H9 (cell line): Measurements from ENCODE around the gene MYLK3. TPM values are rescaled to one million over a fixed set of nuclear protein-coding genes. Genes with fewer than 3 reads are reported as not detected.

Experiments used
- DNase-seq: peaks from one replicate; pipeline ENCODE4 v3.0.0-alpha.2; 2017
- H2AFZ ChIP-seq: one replicate; pipeline ENCODE4 v1.6.1; 2013; ENCODE audit warnings: mild to moderate bottlenecking, low read length, control low read depth, moderate library complexity
- H2AK5ac ChIP-seq: 2 replicates; pipeline ENCODE4 v1.6.1; 2013; ENCODE audit warnings: low read length, control low read depth, mixed read lengths; ENCODE audit not compliant: insufficient read length
- H2BK120ac ChIP-seq: one replicate; pipeline ENCODE4 v1.6.1; 2013; ENCODE audit warnings: low read depth, mild to moderate bottlenecking, low read length, control low read depth, inconsistent platforms; ENCODE audit not compliant: poor library complexity, severe bottlenecking
- H2BK12ac ChIP-seq: 2 replicates; pipeline ENCODE4 v1.6.1; 2013; ENCODE audit warnings: low read length, control low read depth, mixed read lengths, low read depth; ENCODE audit not compliant: insufficient read length
- H2BK15ac ChIP-seq: 2 replicates; pipeline ENCODE4 v1.6.1; 2013; ENCODE audit warnings: low read depth, low read length, control low read depth
- H2BK20ac ChIP-seq: one replicate; pipeline ENCODE4 v1.6.1; 2013; ENCODE audit warnings: low read depth, mild to moderate bottlenecking, low read length, control low read depth, inconsistent platforms; ENCODE audit not compliant: poor library complexity, severe bottlenecking
- H2BK5ac ChIP-seq: 2 replicates; pipeline ENCODE4 v1.6.1; 2013; ENCODE audit warnings: low read length, control low read depth, mixed read lengths; ENCODE audit not compliant: insufficient read length
- H3K14ac ChIP-seq: 2 replicates; pipeline ENCODE4 v1.6.1; 2013; ENCODE audit warnings: low read length, control low read depth; ENCODE audit not compliant: insufficient read depth
- H3K18ac ChIP-seq: 2 replicates; pipeline ENCODE4 v1.6.1; 2013; ENCODE audit warnings: low read depth, mild to moderate bottlenecking, mixed read lengths, low read length, control low read depth; ENCODE audit not compliant: insufficient read length
- H3K23ac ChIP-seq: 2 replicates; pipeline ENCODE4 v1.6.1; 2013; ENCODE audit warnings: low read length, control low read depth, mixed read lengths, low read depth; ENCODE audit not compliant: insufficient read length
- H3K23me2 ChIP-seq: 2 replicates; pipeline ENCODE4 v1.6.1; 2013; ENCODE audit warnings: low read depth, mild to moderate bottlenecking, mixed read lengths, low read length, control low read depth; ENCODE audit not compliant: insufficient read length, poor library complexity, severe bottlenecking
- H3K27ac ChIP-seq: 2 replicates; pipeline ENCODE4 v1.5.1; 2013; ENCODE audit warnings: low read length, control low read depth, mixed read lengths, low read depth; ENCODE audit not compliant: insufficient read length
- H3K27me3 ChIP-seq: 2 replicates; pipeline ENCODE4 v1.6.1; 2013; ENCODE audit warnings: low read length, control low read depth, inconsistent platforms; ENCODE audit not compliant: insufficient read depth
- H3K4ac ChIP-seq: 2 replicates; pipeline ENCODE4 v1.6.1; 2013; ENCODE audit warnings: low read depth, mild to moderate bottlenecking, control low read depth, inconsistent platforms, low read length, moderate library complexity
- H3K4me1 ChIP-seq: 2 replicates; pipeline ENCODE4 v1.6.1; 2013; ENCODE audit warnings: low read length, control low read depth, inconsistent platforms; ENCODE audit not compliant: insufficient read depth
- H3K4me2 ChIP-seq: 2 replicates; pipeline ENCODE4 v1.6.1; 2013; ENCODE audit warnings: low read length, control low read depth, mixed read lengths; ENCODE audit not compliant: insufficient read length, insufficient read depth
- H3K56ac ChIP-seq: 2 replicates; pipeline ENCODE4 v1.6.1; 2013; ENCODE audit warnings: low read depth, mild to moderate bottlenecking, mixed read lengths, low read length, control low read depth; ENCODE audit not compliant: insufficient read length
- H3K79me1 ChIP-seq: 2 replicates; pipeline ENCODE4 v1.6.1; 2013; ENCODE audit warnings: low read depth, mild to moderate bottlenecking, moderate library complexity, low read length, control low read depth, inconsistent platforms; ENCODE audit not compliant: insufficient read depth, poor library complexity, severe bottlenecking
- H3K79me2 ChIP-seq: 2 replicates; pipeline ENCODE4 v1.6.1; 2013; ENCODE audit warnings: low read length, control low read depth, inconsistent platforms; ENCODE audit not compliant: insufficient read depth
- H3K9ac ChIP-seq: 2 replicates; pipeline ENCODE4 v1.6.1; 2013; ENCODE audit warnings: low read length, control low read depth, mixed read lengths; ENCODE audit not compliant: insufficient read length; ENCODE audit errors: extremely low read depth
- H3K9me3 ChIP-seq: one replicate; pipeline ENCODE4 v1.6.1; 2013; ENCODE audit warnings: low read depth, low read length, inconsistent platforms; ENCODE audit not compliant: control insufficient read depth
- H3T11ph ChIP-seq: one replicate; pipeline ENCODE4 v1.6.1; 2013; ENCODE audit warnings: mild to moderate bottlenecking, low read length, control low read depth, inconsistent platforms
- H4K20me1 ChIP-seq: one replicate; pipeline ENCODE4 v1.6.1; 2013; ENCODE audit not compliant: control insufficient read depth, insufficient read length, insufficient read depth
- H4K5ac ChIP-seq: 2 replicates; pipeline ENCODE4 v1.6.1; 2013; ENCODE audit warnings: low read depth, mild to moderate bottlenecking, mixed read lengths, low read length, control low read depth; ENCODE audit not compliant: insufficient read length
- H4K8ac ChIP-seq: replicated peaks from 2 replicates; pipeline ENCODE4 v1.6.1; 2013; ENCODE audit warnings: low read length, control low read depth, mixed read lengths, low read depth; ENCODE audit not compliant: insufficient read length
- H4K91ac ChIP-seq: 2 replicates; pipeline ENCODE4 v1.6.1; 2013; ENCODE audit warnings: low read depth, mild to moderate bottlenecking, moderate library complexity, mixed read lengths, low read length, control low read depth; ENCODE audit not compliant: insufficient read length
- H3K27ac Mint-ChIP-seq, 3 experiments: 2 replicates in 2 of 3; 3 replicates in 1 of 3; pipeline ENCODE4 v1.8.0; 2020 to 2021; ENCODE audit warnings: mixed read lengths in 3 of 3, mild to moderate bottlenecking in 1 of 3, moderate library complexity in 1 of 3
- H3K27me3 Mint-ChIP-seq: 2 replicates; pipeline ENCODE4 v1.8.0; 2021; ENCODE audit warnings: low read depth, mild to moderate bottlenecking, moderate library complexity, mixed read lengths
- H3K36me3 Mint-ChIP-seq, 3 experiments: 2 replicates in 2 of 3; 3 replicates in 1 of 3; pipeline ENCODE4 v1.8.0; 2020 to 2021; ENCODE audit warnings: low read depth in 3 of 3, mixed read lengths in 3 of 3; ENCODE audit not compliant: insufficient read depth in 1 of 3
- H3K4me1 Mint-ChIP-seq, 2 experiments: 2 replicates each; pipeline ENCODE4 v1.8.0; 2020; ENCODE audit warnings: mixed read lengths in 2 of 2
- H3K4me3 Mint-ChIP-seq, 2 experiments: 2 replicates in 1 of 2; 3 replicates in 1 of 2; pipeline ENCODE4 v1.8.0; 2020 to 2021; ENCODE audit warnings: mild to moderate bottlenecking in 2 of 2, mixed read lengths in 2 of 2, moderate library complexity in 1 of 2
- H3K9me3 Mint-ChIP-seq, 2 experiments: 2 replicates in 1 of 2; 3 replicates in 1 of 2; pipeline ENCODE4 v1.8.0; 2020; ENCODE audit warnings: mild to moderate bottlenecking in 2 of 2, mixed read lengths in 2 of 2, moderate library complexity in 1 of 2
- CTCF ChIP-seq: fragments of 200-600 bp; sonication (generic); conservative IDR thresholded peaks from 3 replicates; pipeline ENCODE4 v1.8.0; 2021; ENCODE audit warnings: antibody characterized with exemption, mild to moderate bottlenecking
- WGBS: extraction: QIAGEN DNeasy Blood & Tissue Kit; methylation state at CpG from one replicate; pipeline ENCODE4 v1.1.7; 2013; ENCODE audit warnings: missing lambda C conversion rate, low lambda C conversion rate, mixed read lengths; ENCODE audit not compliant: insufficient read length; ENCODE audit errors: extremely low coverage; 5-methylcytosine and 5-hydroxymethylcytosine counted together
- total RNA-seq: library from RNA; stranded (reverse); gene quantifications from 2 replicates; pipeline ENCODE4 v1.2.1, GENCODE V29; 2021

Gene MYLK3
- total RNA-seq, 1 experiment from 2014 or later = 0.90 TPM

GRCh38 chr16:46739934-46740333 is 8.2 kb downstream of the MYLK3 start:
- no peaks in the 10 kb centered on the region for H3K79me2 ChIP-seq
- no peaks in the 10 kb centered on the region for H3K4me1 ChIP-seq
- H2AFZ ChIP-seq = no peak overlapping the region
- H3K9me3 ChIP-seq = no peaks in the 10 kb centered on the region
- no peak for DNase-seq
- no peak overlapping the region for H3K27ac ChIP-seq
- H3K27me3 ChIP-seq = no peaks in the 10 kb centered on the region
- no peak overlapping the region for H3K14ac ChIP-seq
- no peak overlapping the region for H2AK5ac ChIP-seq
- H2BK20ac ChIP-seq = no peak overlapping the region
- Mint-ChIP-seq H3K4me3 (no peak overlapping the region), H3K27ac (0 out of 7 replicates have a peak overlapping the region, but pooled peaks of 1 of the 3 experiments have one; percentile 18), H3K36me3 (no peaks in the 10 kb centered on the region), H3K9me3 (no peaks in the 10 kb centered on the region), H3K27me3 (no peaks in the 10 kb centered on the region; the same call in 1 of the 2 replicates), H3K4me1 (peaks cover 9 to 11% of the 10 kb centered on the region in 2 experiments)
- H2BK15ac ChIP-seq = no peak overlapping the region
- no peak overlapping the region for H4K5ac ChIP-seq
- H4K20me1 ChIP-seq = no peaks in the 10 kb centered on the region
- no peak overlapping the region for H3K18ac ChIP-seq
- H2BK120ac ChIP-seq = no peak overlapping the region
- no peak overlapping the region for H3K4ac ChIP-seq
- no peak overlapping the region for H3K56ac ChIP-seq
- no peaks in the 10 kb centered on the region for H3K79me1 ChIP-seq
- no peak overlapping the region for H2BK5ac ChIP-seq
- no peaks in the 10 kb centered on the region for H3K23me2 ChIP-seq
- WGBS = no CpG with 5 or more reads among the region's 2 CpGs
- H3T11ph ChIP-seq = no peak overlapping the region
- TF ChIP-seq CTCF = no peak
- H4K8ac ChIP-seq = no peak overlapping the region
- no peak overlapping the region for H4K91ac ChIP-seq
- H3K9ac ChIP-seq = no peak overlapping the region
- no peak overlapping the region for H3K4me2 ChIP-seq
- H2BK12ac ChIP-seq = no peak overlapping the region
- no peak overlapping the region for H3K23ac ChIP-seq
